Measurements from ENCODE around the gene DYRK1A.
A peak's percentile ranks its signal among the peaks of the same experiment; 100 is the strongest.
"Not testable (repeated sequence)": the region's sequence is repeated elsewhere in the genome, so short reads cannot be mapped to it uniquely, and the experiment has no call there.

The DYRK1A gene

DNA sequence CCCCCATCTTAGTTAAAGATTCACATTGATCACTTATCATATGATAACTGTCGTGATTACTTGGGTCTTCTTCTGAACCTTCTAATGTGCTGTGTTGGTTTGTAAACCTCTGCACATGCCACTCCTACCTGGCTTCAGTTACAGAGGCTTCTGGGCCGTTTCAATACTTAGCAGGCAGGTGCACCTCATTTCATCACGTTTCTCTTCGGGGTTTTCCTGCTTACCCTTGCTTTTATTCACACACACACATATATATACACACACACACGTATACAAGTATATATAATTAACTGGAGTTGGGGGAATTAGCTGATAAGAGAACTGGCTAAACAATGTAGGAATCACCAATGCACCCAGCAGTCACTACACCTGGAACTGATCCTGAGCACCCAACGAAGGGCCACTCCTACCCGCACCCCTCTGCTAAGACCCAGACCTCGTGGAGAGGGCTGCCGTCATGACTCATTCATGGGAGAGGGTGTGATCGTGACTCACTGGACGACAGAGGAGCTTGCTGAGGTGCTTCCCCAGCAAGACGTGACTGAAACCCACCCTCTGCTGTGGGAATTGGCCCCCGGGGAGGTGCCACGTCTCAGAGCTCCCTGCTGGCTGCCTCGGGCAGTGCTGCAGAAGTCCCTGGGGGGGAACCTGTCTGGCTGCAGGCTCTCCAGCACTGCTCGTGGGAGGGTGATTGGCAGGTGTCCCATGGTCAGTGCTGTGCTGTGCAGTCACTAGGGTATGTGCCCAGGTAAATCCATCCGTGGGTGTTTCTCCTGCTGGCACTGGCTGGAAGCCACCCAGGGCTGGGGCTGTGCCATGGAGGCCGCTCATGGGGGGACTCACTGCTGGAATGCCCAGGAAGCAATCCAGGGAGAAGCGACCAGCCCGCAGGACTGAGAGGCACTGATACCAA is 166.6 kb downstream of the DYRK1A start:
- peak; percentile 43 for DNase-seq

DNA sequence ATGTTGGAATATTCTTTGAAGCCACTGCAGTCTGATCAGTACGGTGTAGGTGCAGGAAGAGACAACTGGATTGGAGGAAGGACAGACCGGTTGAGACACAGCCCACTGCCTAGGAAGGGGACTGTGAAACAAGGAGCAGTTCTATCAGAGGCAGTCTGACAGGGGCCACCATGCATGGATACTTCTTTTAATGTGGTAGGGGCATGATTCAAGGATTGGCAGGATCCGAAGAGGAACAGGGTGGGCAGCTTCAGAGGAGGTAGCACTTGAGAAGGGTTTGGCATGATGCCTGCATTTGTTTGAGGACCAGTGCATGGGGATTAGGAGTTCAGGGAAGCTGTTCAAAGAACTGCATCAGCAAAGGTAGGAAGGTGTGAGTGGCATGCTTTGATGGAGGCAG is 167.9 kb downstream of the DYRK1A start:
- DNase-seq: peak; percentile 10

- DNase-seq: no peak
These were observed 168.6 kb downstream of the DYRK1A start for GRCh38 chr21:37535130-37535529.

DNA sequence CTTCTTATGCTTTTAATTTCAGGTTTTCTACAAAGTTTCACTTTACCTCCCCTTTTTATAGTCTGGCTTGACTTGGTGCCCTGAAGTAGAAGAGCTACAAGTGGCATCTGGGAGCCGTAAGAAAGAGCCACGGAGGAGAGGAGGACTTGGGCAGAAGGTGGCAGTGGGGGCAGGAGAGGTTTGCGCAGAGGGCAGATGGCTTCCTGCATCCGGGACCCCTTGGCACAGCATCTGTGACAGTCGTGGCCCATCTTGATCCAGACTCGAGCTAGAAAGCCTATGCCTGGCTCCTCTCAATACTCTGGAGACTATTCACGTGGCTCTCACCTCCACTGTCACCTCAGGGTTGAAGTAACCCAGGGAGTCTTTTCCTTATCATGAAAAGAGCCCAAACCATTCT is 169.1 kb downstream of the DYRK1A start:
- no peak for DNase-seq

- no peak for DNase-seq
These were observed 170.2 kb downstream of the DYRK1A start for GRCh38 chr21:37536616-37537278.

DNA sequence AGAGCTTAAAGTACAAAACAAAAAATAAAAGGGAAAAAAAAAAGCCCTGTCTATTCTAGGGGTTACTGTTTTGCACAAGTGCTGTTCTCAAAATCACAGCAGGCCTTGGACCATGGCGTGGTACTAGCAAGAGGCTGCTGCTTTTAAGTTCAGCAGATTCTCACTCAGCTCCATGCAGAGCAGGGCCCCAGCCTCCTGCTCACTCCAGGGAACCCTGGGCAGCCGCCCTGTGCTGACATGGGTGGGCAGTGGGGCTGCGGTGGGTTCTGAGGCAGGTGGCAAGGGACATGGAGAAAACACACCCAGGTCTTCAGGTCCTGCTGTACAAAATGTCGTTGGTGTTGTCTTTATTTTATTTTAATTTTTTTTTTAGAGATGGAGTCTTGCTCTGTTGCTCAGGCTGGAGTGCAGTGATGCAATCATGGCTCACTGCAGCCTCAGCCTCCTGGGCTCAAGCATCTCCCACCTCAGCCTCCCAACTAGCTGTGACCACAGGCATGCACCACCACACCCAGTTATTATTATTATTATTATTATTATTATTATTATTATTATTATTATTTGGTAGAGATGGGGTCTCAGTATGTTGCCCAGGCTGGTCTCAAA is 170.9 kb downstream of the DYRK1A start:
- no peak for DNase-seq

DNA sequence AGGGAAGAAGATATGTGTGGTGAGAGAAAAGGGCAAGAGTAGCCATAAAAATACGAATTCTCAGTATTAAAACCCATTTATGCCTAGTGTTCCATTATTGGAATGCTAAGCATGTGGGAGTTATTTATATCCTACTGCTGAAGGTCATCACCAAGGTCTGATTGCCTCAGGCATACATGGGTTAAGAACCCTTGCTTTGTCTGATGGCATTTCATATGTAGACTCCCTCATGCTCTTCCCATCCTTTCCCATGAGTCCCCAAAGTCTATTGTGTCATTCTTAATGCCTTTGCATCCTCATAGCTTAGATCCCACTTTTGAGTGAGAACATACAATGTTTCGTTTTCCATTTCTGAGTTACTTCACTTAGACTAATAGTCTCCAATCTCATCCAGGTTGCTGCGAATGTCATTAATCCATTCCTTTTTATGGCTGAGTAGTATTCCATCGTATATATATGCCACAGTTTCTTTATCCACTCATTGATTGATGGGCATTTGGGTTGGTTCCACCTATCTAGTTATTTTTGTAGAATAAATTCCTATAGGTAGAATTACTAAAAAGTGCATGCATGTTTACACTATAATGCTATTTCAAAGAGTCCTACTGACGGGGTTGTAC is 172.5 kb downstream of the DYRK1A start:
- DNase-seq: no peak

- DNase-seq: not testable (repeated sequence)
These were observed 174.6 kb downstream of the DYRK1A start for GRCh38 chr21:37541128-37541527.

DNA sequence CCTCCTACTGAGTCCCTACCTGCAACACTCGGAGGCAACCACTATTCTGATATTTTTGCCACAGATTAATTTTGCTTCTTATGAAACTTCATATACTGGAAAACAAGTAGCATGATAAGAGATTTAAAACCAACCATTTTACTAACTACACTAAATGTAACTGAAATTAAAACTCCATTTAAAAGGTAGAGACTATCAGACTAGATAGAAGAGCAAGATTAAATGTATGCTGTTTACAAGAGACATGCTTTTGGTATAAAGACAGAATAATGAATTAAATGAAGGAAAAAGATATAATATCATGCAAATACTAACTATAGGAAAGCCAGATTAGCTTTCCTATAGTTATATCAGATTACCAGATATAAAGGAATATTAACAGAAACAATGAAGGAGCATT is 175.9 kb downstream of the DYRK1A start:
- DNase-seq: no peak

DNA sequence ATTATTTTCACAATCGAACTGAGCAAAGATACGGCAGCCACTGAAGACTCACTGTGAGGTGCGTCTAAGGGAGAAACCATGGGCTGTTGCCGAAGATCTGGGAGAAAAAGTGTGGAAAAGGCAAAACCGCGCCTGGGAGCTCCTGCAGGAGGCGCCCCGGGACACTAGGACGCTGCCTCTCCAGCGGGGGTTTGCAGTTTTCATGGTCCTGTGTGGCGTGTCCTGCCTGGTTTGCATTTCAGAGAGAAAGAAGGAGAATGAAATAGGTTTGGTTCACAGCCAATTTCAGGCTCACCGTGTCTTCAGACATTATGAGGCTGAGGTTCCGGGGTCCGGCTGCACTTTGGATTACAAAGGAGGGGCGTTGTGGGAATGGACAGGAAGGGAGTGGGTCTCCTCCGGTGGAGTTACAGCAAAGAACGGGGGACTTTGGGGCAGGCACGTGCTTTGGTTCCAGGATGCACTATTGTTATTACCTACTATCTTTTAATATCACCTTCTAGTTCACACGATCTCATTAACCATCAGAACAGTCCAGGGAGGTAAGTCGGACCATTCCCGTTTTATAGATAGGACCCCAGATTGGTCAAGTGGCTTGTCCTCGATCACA is 179.8 kb downstream of the DYRK1A start:
- no peak for DNase-seq

GRCh38 chr21:37546949-37547614 is 180.5 kb downstream of the DYRK1A start:
- peak; percentile 25 for DNase-seq

DNA sequence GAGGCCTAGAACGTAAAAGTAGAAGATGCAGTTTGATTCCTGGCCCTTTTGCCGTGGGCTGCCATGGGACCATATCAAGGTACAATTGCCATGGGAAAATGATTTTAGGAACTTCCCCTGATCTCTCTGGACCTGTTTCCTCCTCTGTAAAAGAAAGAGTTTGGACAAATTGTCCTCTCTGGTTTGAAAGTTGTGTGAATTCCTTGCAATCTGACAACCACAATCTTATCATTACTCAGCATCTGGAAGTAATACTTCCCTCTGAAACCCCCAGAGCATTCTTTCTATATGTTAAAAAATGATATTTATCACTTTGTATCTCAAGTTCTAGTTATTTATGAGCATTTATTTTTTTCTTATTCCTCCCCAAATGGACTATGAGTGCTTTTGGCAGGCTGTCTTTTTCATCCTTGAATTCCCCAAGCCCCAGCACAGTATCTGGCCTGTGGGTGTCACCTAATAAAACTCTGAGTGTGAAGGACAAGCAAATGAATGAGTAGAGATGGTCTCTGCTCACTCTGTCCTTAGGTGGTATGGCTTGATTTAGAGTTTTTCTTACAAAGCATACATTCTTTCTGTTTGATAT is 181.1 kb downstream of the DYRK1A start:
- DNase-seq: no peak

DNA sequence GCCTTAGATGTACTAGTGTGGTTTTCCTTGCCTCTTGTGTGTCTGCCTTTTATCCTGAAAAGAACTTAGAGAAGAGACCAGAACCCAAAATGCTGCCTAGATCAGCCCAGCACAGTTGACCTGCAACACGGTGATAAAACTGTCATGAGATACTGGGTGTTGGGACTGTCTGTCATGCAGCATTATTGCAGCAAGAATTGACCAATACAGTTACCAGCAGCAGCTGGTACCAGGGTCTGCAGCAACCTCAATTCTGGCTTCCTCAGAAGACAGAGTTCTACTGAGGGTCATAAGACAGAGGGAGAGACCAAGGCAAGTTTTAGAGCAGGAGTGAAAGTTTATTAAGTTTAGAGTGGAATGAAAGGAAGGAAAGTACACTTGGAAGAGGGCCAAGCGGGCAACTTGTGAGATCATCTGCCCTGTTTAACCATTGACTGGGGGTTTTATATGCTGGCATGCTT is 182.0 kb downstream of the DYRK1A start:
- no peak for DNase-seq

GRCh38 chr21:37549730-37550129 is 183.2 kb downstream of the DYRK1A start:
- not testable (repeated sequence) for DNase-seq

DNA sequence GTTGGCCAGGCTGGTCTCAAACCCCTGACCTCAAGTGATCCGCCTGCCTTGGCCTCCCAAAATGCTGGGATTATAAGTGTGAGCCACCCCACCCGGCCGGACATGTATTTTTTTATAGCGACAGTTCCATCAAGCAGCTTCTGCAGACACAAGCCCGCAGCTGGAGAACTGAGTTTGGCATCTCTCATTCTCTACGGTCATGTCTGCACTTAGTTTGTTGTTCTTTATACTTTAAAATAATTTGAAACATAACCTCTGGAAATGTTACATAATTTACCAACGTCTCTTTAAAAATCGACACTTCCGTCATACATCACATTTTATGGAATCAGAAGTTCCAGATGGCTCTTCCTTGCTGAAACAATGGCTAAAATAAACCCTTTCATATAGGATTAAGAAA is 183.6 kb downstream of the DYRK1A start:
- no peak for DNase-seq

DNA sequence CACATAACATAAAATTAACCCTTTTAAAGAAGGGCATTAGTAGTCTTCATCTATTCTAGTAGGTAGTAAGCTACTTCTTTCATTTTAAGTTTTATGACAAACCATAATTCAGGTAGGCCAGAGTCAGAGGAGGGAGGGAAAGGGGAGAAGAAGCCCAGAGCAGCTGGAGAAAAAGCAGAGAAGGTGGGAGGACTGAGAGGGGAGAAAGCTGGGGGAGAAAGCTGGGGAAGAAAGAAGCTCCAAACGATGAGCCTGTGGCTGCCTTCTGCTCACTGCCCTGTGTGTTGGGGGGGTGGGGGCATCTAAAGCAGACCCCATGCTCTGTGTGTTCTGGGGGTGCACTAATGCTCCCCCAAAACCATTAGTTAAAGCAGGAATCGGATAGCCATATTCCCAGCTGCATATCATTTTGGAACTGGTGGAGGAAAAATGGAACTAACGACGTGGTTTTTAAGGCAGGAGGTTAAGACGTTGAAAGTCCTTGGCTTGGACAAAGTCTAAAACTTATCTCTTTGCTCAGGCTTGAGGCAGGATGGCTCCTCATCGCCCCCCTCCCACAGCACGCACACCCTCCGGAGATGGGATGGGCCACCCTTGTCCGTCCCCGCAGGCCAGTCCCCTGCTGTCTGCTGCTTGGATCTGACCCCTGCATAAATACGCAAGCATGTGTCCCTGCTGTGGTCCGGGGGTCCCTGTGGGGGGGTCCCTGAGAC is 184.2 kb downstream of the DYRK1A start:
- no peak for DNase-seq

- DNase-seq: peak; percentile 69
These were observed 184.9 kb downstream of the DYRK1A start for GRCh38 chr21:37551331-37551992.

DNA sequence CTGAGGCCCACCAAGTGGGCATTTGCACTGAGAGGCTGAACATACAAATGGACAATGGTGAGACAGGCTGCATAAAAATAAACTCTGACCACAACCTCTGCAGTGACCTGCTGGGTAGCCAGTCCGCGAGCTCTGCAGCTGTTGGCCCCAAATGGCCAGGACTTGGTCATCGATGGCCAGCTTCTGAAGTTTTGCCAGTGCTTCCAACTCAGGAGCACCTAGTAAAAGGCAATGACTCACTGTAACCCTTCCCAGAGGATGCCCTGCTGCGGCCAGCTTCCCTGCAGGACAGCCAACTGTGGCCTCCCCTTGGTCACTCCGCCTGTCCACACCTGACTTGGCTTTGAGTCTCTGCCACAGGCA is 185.4 kb downstream of the DYRK1A start:
- DNase-seq: no peak

GRCh38 chr21:37552496-37553029 is 186.0 kb downstream of the DYRK1A start:
- no peak for DNase-seq

DNA sequence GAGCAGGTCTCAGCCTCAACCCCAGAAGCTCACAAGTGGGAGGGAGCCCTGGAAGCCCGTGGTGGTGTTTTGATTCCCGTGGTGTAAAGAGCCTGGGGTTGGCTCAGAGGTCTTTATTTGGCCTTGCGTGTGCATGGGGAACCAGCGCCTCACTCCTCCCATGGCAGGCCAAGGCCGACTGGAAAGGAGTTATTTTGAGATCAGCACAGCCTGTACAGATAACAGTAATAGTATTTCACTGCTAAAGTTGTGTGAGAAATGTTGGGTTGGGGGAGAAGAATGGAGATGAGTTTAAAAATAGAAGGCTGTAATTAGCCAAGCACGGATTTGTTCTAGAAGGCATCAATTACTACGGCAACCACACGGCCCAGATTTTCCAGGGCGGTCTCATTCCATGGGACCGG is 186.5 kb downstream of the DYRK1A start:
- DNase-seq: no peak

All from NCI-H345 (cell line).